ENCODE measurements around the gene ZNF616.

- TF ChIP-seq POLR2AphosphoS5 (IDR thresholded peaks at IDR 0.05; ENCODE audit: low read depth, low read length) (peak; percentile 91), CTCF (IDR thresholded peaks at IDR 0.05) (peak; percentile 75), SIN3A (IDR thresholded peaks at IDR 0.05; ENCODE audit: borderline replicate concordance, low read depth, low read length) (peak; percentile 57; the same call in 1 of the 2 replicates), JUND (IDR thresholded peaks at IDR 0.05) (no peak), SMC3 (IDR thresholded peaks at IDR 0.05; ENCODE audit: low read depth, low read length) (peak; percentile 77), FOXM1 (IDR thresholded peaks at IDR 0.05; ENCODE audit: low read depth) (no peak), TAF1 (IDR thresholded peaks at IDR 0.05; ENCODE audit: borderline replicate concordance, low read depth, low read length) (peak; percentile 64)
These were observed at the start of gene ZNF616 for GRCh38 chr19:52139252-52140031.

Data from SK-N-SH (cell line).